ENCODE measurements around the gene FCRL5. TPM values are rescaled to one million over a fixed set of nuclear protein-coding genes. Genes with fewer than 3 reads are reported as not detected.

The FCRL5 gene
- total and polyA plus RNA-seq, 10 of the 15 experiments (the other 5 are each of a cell fraction or from before 2014, with no cell fraction given), result 1.1 to 136 (median 7.0) TPM

- TF ChIP-seq ZBTB40 (IDR thresholded peaks at IDR 0.05; ENCODE audit: borderline replicate concordance) (peak; percentile 93), HDGF (IDR thresholded peaks at IDR 0.05) (0 out of 2 replicates have a peak, but pooled peaks have one; percentile 42), IKZF2 (IDR thresholded peaks at IDR 0.05) (peak; percentile 93 to 94), ETV6 (conservative IDR thresholded peaks at IDR 0.05 in 1 of 2, IDR thresholded peaks at IDR 0.05 in 1 of 2; ENCODE audit: borderline replicate concordance in 1 of 2, low read depth in 1 of 2) (peak in 1 of 2 experiments; percentile 71; a peak in 2 of 4 replicates), ZNF24 (IDR thresholded peaks at IDR 0.05) (peak; percentile 87), MTA3 (IDR thresholded peaks at IDR 0.05; ENCODE audit: borderline replicate concordance, low read length) (peak; percentile 86), SUZ12 (IDR thresholded peaks at IDR 0.05; ENCODE audit: unreplicated experiment) (no peak), EZH2 (IDR thresholded peaks at IDR 0.05; ENCODE audit: borderline replicate concordance, control insufficient read depth, low read depth, low read length) (no peak), TCF12 (IDR thresholded peaks at IDR 0.05; ENCODE audit: low read depth, low read length) (peak; percentile 88), ZNF622 (IDR thresholded peaks at IDR 0.05) (no peak), IKZF1 (conservative IDR thresholded peaks at IDR 0.05) (peak; percentile 89), ZBTB33 (IDR thresholded peaks at IDR 0.05) (no peak), YY1 (IDR thresholded peaks at IDR 0.05; ENCODE audit: low read depth, low read length) (no peak), HDAC2 (IDR thresholded peaks at IDR 0.05) (no peak), SMARCA5 (IDR thresholded peaks at IDR 0.05) (peak; percentile 13; the same call in 1 of the 2 replicates)
- TF ChIP-seq, protein P1, sequence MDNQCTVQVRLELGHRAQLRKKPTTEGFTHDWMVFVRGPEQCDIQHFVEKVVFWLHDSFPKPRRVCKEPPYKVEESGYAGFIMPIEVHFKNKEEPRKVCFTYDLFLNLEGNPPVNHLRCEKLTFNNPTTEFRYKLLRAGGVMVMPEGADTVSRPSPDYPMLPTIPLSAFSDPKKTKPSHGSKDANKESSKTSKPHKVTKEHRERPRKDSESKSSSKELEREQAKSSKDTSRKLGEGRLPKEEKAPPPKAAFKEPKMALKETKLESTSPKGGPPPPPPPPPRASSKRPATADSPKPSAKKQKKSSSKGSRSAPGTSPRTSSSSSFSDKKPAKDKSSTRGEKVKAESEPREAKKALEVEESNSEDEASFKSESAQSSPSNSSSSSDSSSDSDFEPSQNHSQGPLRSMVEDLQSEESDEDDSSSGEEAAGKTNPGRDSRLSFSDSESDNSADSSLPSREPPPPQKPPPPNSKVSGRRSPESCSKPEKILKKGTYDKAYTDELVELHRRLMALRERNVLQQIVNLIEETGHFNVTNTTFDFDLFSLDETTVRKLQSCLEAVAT (IDR thresholded peaks at IDR 0.05), result peak; percentile 73; the same call in 1 of the 2 replicates
These were observed 40.0 kb downstream of the FCRL5 start (continued) for GRCh38 chr1:157512036-157512969.

All from GM12878 (cell line).